CD4-positive, alpha-beta T cell treated with Interleukin-21 for 1 hour (primary cell): Measurements from ENCODE around the gene FGFR4.
"Not testable (repeated sequence)": the region's sequence is repeated elsewhere in the genome, so short reads cannot be mapped to it uniquely, and the experiment has no call there.

Source experiments
- DNase-seq: peaks from one replicate; pipeline ENCODE4 v3.0.0-alpha.2; 2020

FGFR4 gene

GRCh38 chr5:177086654-177087397 is at the start of gene FGFR4:
Gene FGFR4 (plus strand): TSS chr5:177086915. CDS start chr5:177089603, 2,688 bp downstream.
- DNase-seq: peak; percentile 72

- no peak for DNase-seq
Observed at GRCh38 chr5:177036921-177037320, 49.8 kb upstream of the FGFR4 start.

DNA sequence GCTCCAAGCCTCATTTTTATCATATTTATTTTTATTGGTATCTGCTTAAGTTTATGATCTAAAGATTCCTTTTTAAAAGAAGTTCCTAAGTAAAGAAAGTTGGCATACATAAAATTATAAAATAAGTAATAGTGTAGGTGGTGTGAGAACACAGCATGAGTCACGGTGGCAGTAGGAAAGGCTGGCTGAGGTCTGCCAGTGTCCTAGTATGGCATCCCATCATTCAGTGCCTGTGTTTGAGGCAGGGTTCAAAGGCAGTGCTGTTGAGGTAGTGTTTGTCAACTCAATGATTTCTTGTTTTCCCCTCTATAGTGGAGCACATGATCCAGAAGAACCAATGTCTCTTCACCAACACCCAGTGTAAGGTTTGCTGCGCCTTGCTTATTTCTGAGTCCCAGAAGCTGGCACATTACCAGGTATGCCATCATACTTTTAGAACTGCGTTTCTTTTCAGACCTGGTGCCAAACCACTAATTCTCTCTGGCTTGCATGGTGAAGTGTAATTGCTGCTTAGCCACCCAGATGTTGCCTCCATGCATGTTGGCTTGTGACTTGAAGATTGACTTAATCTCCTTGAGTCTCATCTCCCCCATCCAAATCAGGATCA is 45.8 kb upstream of the FGFR4 start:
- no peak for DNase-seq

GRCh38 chr5:177041936-177042335 is 44.8 kb upstream of the FGFR4 start:
- DNase-seq: no peak

DNA sequence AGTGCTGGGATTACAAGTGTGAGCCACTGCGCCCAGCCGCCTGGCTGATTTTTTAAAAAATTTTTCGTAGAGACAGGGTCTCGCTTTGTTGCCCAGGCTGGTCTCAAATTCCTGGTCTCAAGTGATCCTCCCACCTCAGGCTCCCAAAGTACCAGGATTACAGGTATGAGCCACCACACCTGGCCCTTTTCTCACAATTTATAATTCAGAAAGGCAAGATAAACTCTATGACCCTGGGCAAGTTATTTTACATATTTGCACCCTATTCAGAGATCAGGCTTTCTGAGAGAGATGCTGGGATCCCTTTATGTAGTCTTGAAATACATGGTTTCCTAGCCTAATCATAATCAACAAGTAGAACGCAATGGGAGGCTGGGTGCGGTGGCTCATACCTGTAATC is 43.6 kb upstream of the FGFR4 start:
- DNase-seq: no peak

DNA sequence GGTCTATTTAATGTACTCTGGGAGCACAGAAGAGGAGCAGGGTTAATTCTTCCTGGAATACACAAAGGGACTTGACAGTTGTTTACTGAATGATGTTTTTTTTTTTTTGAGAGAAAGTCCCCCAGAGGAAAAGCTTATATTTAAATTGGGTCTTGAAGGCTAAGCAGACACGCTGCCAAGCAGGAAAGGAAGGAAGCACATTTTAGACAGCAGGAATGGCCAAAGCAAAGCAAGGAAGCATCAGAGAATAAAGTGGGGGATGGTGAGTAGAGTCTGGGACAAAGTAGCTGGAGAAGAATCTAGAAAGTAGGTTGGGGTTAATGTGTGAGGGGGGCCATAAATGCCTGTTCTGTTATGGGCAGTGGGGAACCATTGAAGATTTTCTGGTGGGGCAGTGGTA is 42.8 kb upstream of the FGFR4 start:
- no peak for DNase-seq

- DNase-seq: no peak
Observed at GRCh38 chr5:177044641-177045040, 42.1 kb upstream of the FGFR4 start.

- no peak for DNase-seq
Observed at GRCh38 chr5:177045631-177046030, 41.1 kb upstream of the FGFR4 start.

GRCh38 chr5:177048531-177048930 is 38.2 kb upstream of the FGFR4 start:
- not testable (repeated sequence) for DNase-seq

DNA sequence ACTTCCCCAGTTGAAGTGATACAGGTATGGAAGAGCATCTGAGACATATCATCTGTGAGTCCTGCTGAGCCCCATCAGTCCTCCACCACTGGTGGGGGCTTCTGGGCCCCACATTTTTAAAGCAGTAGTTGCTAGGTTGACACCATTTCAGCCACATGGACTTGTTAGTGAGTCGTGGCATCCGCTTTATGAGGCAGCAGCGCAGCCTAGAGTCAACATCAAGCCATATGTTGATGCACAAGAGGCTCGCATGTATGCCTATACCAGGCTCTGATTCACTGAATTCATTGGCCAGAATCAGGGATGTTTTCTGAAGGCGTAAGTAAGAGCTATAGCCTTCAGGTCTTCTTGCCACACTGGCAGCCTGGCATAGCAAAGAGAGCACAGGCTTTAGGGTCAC is 37.4 kb upstream of the FGFR4 start:
- DNase-seq: no peak

GRCh38 chr5:177064500-177065277 is 22.0 kb upstream of the FGFR4 start:
- no peak for DNase-seq

DNA sequence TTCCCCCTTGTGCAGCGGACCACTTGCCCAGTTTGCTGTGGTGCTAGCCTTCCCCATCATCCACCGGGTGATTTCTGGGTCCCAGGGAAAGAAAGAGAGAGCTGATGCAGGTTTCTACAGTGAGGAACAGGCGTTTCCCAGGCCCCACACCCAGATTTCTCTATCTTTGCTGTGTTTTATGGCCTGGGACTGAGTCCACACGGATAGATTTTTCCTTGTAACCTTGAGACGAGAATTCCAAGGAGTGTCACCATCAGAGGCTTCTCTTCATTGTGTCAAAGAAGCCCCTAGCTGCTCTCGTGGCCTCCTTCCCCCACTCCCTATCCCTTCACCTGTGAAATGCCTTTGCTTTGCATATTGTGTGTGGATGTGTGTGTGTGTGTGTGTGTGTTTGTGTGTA is 21.2 kb upstream of the FGFR4 start:
- no peak for DNase-seq

GRCh38 chr5:177066224-177066623 is 20.5 kb upstream of the FGFR4 start:
- no peak for DNase-seq

- no peak for DNase-seq
Observed at GRCh38 chr5:177067503-177067902, 19.2 kb upstream of the FGFR4 start.

GRCh38 chr5:177070536-177071191 is 16.1 kb upstream of the FGFR4 start:
- DNase-seq: no peak

DNA sequence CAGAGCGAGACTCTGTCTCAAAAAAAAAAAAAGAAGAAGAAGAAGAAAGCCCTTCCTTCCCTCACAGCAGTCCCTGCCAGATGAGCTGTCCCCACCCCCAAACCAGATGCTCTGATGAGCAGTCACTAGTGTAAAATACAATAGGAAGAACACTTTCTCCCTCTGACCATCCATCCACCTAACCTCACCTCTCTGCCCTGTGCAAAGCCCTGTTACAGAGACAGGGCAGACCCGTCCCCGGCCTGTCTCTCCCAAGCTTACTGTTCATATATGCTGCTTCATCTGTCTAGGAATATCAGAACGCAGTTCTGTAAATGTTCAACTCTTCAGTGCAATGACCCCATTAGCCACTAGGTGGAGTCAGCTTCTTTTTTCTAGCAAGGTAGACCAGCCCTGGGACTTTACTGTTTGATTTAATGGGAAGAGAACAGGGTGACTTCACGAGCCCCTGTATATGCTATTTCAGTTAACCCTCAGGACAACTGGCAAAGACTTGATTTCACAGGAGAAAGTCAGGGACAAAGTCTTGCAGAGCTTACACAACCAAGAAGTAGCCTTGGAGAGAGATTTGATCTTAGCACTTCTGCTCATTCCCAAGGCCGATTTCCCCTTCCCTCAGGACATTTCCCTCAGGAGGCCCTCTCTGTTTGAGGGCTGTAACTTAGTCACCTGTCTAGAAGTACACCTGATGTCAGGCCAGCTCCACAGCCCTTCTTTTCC is 14.9 kb upstream of the FGFR4 start:
- peak; percentile 73 for DNase-seq

- DNase-seq: no peak
Observed at GRCh38 chr5:177077335-177077734, 9.4 kb upstream of the FGFR4 start.

- no peak for DNase-seq
Observed at GRCh38 chr5:177079606-177080005, 7.1 kb upstream of the FGFR4 start.

- no peak for DNase-seq
Observed at GRCh38 chr5:177080265-177080664, 6.5 kb upstream of the FGFR4 start.

GRCh38 chr5:177081859-177082258 is 4.9 kb upstream of the FGFR4 start:
- DNase-seq: no peak

DNA sequence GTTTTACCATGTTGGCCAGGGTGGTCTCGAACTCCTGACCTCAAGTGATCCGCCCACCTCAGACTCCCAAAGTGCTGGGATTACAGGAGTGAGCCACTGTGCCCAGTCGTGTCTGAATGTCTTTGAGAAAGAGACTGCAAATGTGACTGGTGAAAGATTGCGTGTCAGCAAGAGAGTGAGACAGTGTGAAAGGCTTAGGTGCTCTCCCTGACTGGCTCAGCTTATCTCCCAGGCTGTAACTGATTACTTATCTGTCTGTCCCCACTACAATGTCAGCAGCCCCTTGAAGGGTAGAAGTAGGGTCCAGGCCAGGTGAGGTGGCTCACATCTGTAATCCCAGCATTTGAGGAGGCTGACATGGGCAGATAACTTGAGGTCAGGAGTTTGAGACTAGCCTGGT is 3.4 kb upstream of the FGFR4 start:
- no peak for DNase-seq

- no peak for DNase-seq
Observed at GRCh38 chr5:177084175-177084574, 2.5 kb upstream of the FGFR4 start.
